Neural cell (in vitro differentiated cells): ENCODE results near the gene GPER1. TPM values are rescaled to one million over a fixed set of nuclear protein-coding genes. Genes with fewer than 3 reads are reported as not detected.

Experiments
- polyA plus RNA-seq: library from polyadenylated mRNA; depleted of rRNA; stranded (reverse); fragments of >200 nt; gene quantifications from 2 replicates; pipeline ENCODE4 v1.2.3, GENCODE V29; 2014

Gene GPER1
- polyA plus RNA-seq, 1 donor from 2014 or later: not detected

Other genes with a start within 250 kb of the GPER1 start
- gene GET4, start 211.6 kb upstream of the GPER1 start, polyA plus RNA-seq: 63.8 and 85.7 TPM in 2 replicates
- gene ADAP1, start 133.4 kb upstream of the GPER1 start, polyA plus RNA-seq: 76.8 and 96.1 TPM in 2 replicates
- gene COX19, start 112.6 kb upstream of the GPER1 start, polyA plus RNA-seq: 16.0 and 25.9 TPM in 2 replicates
- gene CYP2W1, start 104.9 kb upstream of the GPER1 start, polyA plus RNA-seq: not detected in 2 replicates
- not detected in 2 replicates for gene GPR146, start 43.6 kb upstream of the GPER1 start, polyA plus RNA-seq
- gene ZFAND2A, start 72.1 kb downstream of the GPER1 start, polyA plus RNA-seq: 67.0 and 69.9 TPM in 2 replicates
- gene UNCX, start 144.8 kb downstream of the GPER1 start, polyA plus RNA-seq: 1.6 TPM in 2 replicates